Measurements from ENCODE around the gene EFNA3.

- TF ChIP-seq ZBTB43 (CRISPR knock-in tag; IDR thresholded peaks at IDR 0.05) (no peak), CTCF (IDR thresholded peaks at IDR 0.05) (no peak), IRF2 (CRISPR knock-in tag; IDR thresholded peaks at IDR 0.05; ENCODE audit: borderline replicate concordance, low read depth) (no peak), ZNF396 (CRISPR knock-in tag; IDR thresholded peaks at IDR 0.05; ENCODE audit: borderline replicate concordance) (no peak), SP1 (CRISPR knock-in tag; conservative IDR thresholded peaks at IDR 0.05) (no peak), SMAD4 (CRISPR knock-in tag; IDR thresholded peaks at IDR 0.05) (no peak), ZBTB21 (CRISPR knock-in tag; IDR thresholded peaks at IDR 0.05; ENCODE audit: borderline replicate concordance) (no peak)
Measured at GRCh38 chr1:155064111-155064831, 14.4 kb upstream of the EFNA3 start.
